ENCODE results near the gene CSF1R. TPM values are rescaled to one million over a fixed set of nuclear protein-coding genes. Genes with fewer than 3 reads are reported as not detected.

CSF1R gene
- total and polyA plus RNA-seq, 2 donors (not counting 3 experiments of a cell fraction or from before 2014, with no cell fraction given): not detected

DNA sequence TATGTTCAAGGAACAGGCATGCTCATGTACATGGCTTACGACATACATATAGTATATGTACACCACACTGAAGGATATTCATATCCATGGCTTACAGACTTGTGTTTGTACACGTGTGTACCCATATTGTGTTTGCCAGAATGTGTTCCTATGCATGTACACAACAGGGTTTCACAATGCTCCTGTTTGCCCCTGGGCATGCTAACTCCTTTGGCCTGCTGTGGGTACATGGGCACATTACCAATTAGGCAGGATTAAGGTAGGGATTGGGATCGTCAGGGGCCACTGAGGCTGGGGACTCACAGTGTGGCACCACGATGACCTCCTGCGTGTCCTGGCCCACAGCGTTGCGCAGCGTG is 43.1 kb upstream of the CSF1R start:
- BruUV-seq (replicated peaks): no TSS peak
- H3K9ac ChIP-seq (replicated peaks; ENCODE audit: extremely low read depth, insufficient read depth, low read length): no peak overlapping the region
- POLR2A ChIA-PET: no interaction called here
- H3K36me3 ChIP-seq (ENCODE audit: control insufficient read depth in 2 of 2, extremely low read depth in 1 of 2, insufficient read depth in 2 of 2, low read length in 2 of 2): no peaks in the 10 kb centered on the region
- no peak for DNase-seq (ENCODE audit: low read depth, low spot score)
- H3K4me3 ChIP-seq (replicated peaks in 1 of 3; ENCODE audit: insufficient read depth in 1 of 3, low read depth in 1 of 3, low read length in 3 of 3): no peak overlapping the region
- no peak overlapping the region for H3K27ac ChIP-seq (ENCODE audit: insufficient read depth, low read depth, low read length)
- H4K20me1 ChIP-seq (replicated peaks; ENCODE audit: control insufficient read depth, extremely low read depth, insufficient read depth, low read length): no peaks in the 10 kb centered on the region
- H3K4me2 ChIP-seq (ENCODE audit: insufficient read depth, low read length): no peak overlapping the region
- no peaks in the 10 kb centered on the region for H3K9me3 ChIP-seq (replicated peaks; ENCODE audit: control insufficient read depth, insufficient read depth, low read length)
- H2AFZ ChIP-seq (ENCODE audit: low read depth, low read length): peak overlapping the region; percentile 70
- no peaks in the 10 kb centered on the region for H3K79me2 ChIP-seq (ENCODE audit: control insufficient read depth, insufficient read depth, low read length)
- H3K9me1 ChIP-seq (replicated peaks; ENCODE audit: control insufficient read depth, extremely low read depth, insufficient read depth, low read length): no peaks in the 10 kb centered on the region
- peaks cover 0 to under 1% of the 10 kb centered on the region in 2 experiments for H3K27me3 ChIP-seq (ENCODE audit: control insufficient read depth in 2 of 2, insufficient read depth in 2 of 2, low read length in 2 of 2)
- intact Hi-C loops (cut with micrococcal nuclease): no loop called here
- TF ChIP-seq, protein P1, sequence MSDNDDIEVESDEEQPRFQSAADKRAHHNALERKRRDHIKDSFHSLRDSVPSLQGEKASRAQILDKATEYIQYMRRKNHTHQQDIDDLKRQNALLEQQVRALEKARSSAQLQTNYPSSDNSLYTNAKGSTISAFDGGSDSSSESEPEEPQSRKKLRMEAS (IDR thresholded peaks at IDR 0.05; ENCODE audit: insufficient read depth, insufficient read length): no peak
- no peak for TF ChIP-seq JUN (IDR thresholded peaks at IDR 0.05; ENCODE audit: borderline replicate concordance, insufficient read depth, insufficient read length, low read depth)
- no peak for TF ChIP-seq POLR2A (IDR thresholded peaks at IDR 0.05; ENCODE audit: low read depth, low read length)
- dilution Hi-C loops (cut with MboI; ENCODE audit: extremely low pct_ligation_motif_present, low sequenced_read_pairs): no loop called here
- no peak for FAIRE-seq
- H3K4me1 ChIP-seq (ENCODE audit: control insufficient read depth, extremely low read depth, insufficient read depth, low read length): peaks cover 8% of the 10 kb centered on the region
- CTCF ChIA-PET: interaction anchor here (0.7 to 4.4 kb wide), 7 partner anchors 26 to 307 kb away, joined by 3 to 36 read pairs (median 5); partner anchors contain the start of gene PDGFRB

DNA sequence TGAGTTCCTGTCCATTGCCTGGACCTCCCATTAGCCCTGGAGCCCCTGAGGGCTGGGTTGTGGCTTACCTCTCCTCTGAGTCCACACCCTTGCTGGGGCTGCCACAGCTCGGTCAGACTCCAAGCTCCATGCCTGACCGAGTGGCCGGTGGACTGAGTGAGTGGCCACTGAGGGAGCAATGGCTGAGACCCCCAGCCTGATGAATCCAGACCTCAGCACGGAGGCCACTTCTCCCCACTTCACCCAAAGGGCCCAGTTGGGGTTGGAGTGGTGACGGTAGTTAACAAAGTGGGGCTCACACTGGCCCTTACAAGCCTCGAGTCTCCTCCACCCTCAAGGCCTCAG is 40.5 kb upstream of the CSF1R start:
- no peaks in the 10 kb centered on the region for H3K79me2 ChIP-seq (ENCODE audit: control insufficient read depth, insufficient read depth, low read length)
- DNase-seq (ENCODE audit: low read depth, low spot score) (no peak), FAIRE-seq (no peak)
- H3K27me3 ChIP-seq (ENCODE audit: control insufficient read depth in 2 of 2, insufficient read depth in 2 of 2, low read length in 2 of 2): no peaks in the 10 kb centered on the region
- BruUV-seq (replicated peaks): no TSS peak
- H3K4me2 ChIP-seq (ENCODE audit: insufficient read depth, low read length): no peak overlapping the region
- H3K9ac ChIP-seq (replicated peaks; ENCODE audit: extremely low read depth, insufficient read depth, low read length): no peak overlapping the region
- H4K20me1 ChIP-seq (replicated peaks; ENCODE audit: control insufficient read depth, extremely low read depth, insufficient read depth, low read length): no peaks in the 10 kb centered on the region
- intact Hi-C loops (cut with micrococcal nuclease): no loop called here
- POLR2A ChIA-PET: no interaction called here
- H2AFZ ChIP-seq (ENCODE audit: low read depth, low read length): no peak overlapping the region
- TF ChIP-seq, protein P1 (IDR thresholded peaks at IDR 0.05; ENCODE audit: insufficient read depth, insufficient read length): no peak
- TF ChIP-seq POLR2A (IDR thresholded peaks at IDR 0.05; ENCODE audit: low read depth, low read length) (no peak), JUN (IDR thresholded peaks at IDR 0.05; ENCODE audit: borderline replicate concordance, insufficient read depth, insufficient read length, low read depth) (no peak), MYC (IDR thresholded peaks at IDR 0.05; ENCODE audit: low read depth, low read length) (no peak), FOS (IDR thresholded peaks at IDR 0.05; ENCODE audit: borderline replicate concordance, insufficient read depth, low read length) (no peak), POLR2AphosphoS5 (IDR thresholded peaks at IDR 0.05; ENCODE audit: insufficient read depth, low read depth, low read length) (no peak), GATA2 (IDR thresholded peaks at IDR 0.05; ENCODE audit: insufficient read depth, insufficient read length, low read depth, low read length) (no peak), EZH2 (IDR thresholded peaks at IDR 0.05; ENCODE audit: borderline replicate concordance, low read depth, low read length, severe bottlenecking) (no peak)
- TF ChIP-seq, protein P2, sequence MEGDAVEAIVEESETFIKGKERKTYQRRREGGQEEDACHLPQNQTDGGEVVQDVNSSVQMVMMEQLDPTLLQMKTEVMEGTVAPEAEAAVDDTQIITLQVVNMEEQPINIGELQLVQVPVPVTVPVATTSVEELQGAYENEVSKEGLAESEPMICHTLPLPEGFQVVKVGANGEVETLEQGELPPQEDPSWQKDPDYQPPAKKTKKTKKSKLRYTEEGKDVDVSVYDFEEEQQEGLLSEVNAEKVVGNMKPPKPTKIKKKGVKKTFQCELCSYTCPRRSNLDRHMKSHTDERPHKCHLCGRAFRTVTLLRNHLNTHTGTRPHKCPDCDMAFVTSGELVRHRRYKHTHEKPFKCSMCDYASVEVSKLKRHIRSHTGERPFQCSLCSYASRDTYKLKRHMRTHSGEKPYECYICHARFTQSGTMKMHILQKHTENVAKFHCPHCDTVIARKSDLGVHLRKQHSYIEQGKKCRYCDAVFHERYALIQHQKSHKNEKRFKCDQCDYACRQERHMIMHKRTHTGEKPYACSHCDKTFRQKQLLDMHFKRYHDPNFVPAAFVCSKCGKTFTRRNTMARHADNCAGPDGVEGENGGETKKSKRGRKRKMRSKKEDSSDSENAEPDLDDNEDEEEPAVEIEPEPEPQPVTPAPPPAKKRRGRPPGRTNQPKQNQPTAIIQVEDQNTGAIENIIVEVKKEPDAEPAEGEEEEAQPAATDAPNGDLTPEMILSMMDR (IDR thresholded peaks at IDR 0.05; ENCODE audit: extremely low read depth in 1 of 2, insufficient read depth in 1 of 2, low read depth in 1 of 2, low read length in 2 of 2): no peak
- CTCF ChIA-PET: interaction anchor here (4.1 to 4.4 kb wide), 2 partner anchors 48 to 92 kb away, joined by 27 to 36 read pairs; no protein-coding TSS in a partner anchor
- no peak overlapping the region for H3K27ac ChIP-seq (ENCODE audit: insufficient read depth, low read depth, low read length)
- peaks cover 7% of the 10 kb centered on the region for H3K4me1 ChIP-seq (ENCODE audit: control insufficient read depth, extremely low read depth, insufficient read depth, low read length)
- H3K9me3 ChIP-seq (replicated peaks; ENCODE audit: control insufficient read depth, insufficient read depth, low read length): no peaks in the 10 kb centered on the region
- H3K4me3 ChIP-seq (replicated peaks in 1 of 3; ENCODE audit: insufficient read depth in 1 of 3, low read depth in 1 of 3, low read length in 3 of 3): no peak overlapping the region
- dilution Hi-C loops (cut with MboI; ENCODE audit: extremely low pct_ligation_motif_present, low sequenced_read_pairs): no loop called here
- no peaks in the 10 kb centered on the region for H3K9me1 ChIP-seq (replicated peaks; ENCODE audit: control insufficient read depth, extremely low read depth, insufficient read depth, low read length)
- H3K36me3 ChIP-seq (ENCODE audit: control insufficient read depth in 2 of 2, extremely low read depth in 1 of 2, insufficient read depth in 2 of 2, low read length in 2 of 2): no peaks in the 10 kb centered on the region
